ENCODE measurements around the gene RFT1.

RFT1 gene

GRCh38 chr3:53074761-53075742, 55.2 kb downstream of the RFT1 start:
- Histone ChIP-seq H3K18ac (ENCODE audit: low read depth in 1 of 2, low read length in 2 of 2) (no peak overlapping the region), H3K4me3 (ENCODE audit: insufficient read depth in 1 of 2, low read depth in 1 of 2, low read length in 2 of 2) (peak overlapping the region in 1 of 2 experiments; percentile 20), H3K27ac (ENCODE audit: low read length, poor library complexity, severe bottlenecking) (no peak overlapping the region), H3K79me1 (replicated peaks; ENCODE audit: low read length, poor library complexity, severe bottlenecking) (no peaks in the 10 kb centered on the region), H3K27me3 (ENCODE audit: control insufficient read depth in 1 of 2, insufficient read depth in 1 of 2, low read length in 2 of 2) (peaks cover 0 to 8% of the 10 kb centered on the region in 2 experiments), H2BK15ac (ENCODE audit: low read depth, poor library complexity, severe bottlenecking) (no peak overlapping the region), H2BK5ac (ENCODE audit: low read depth, low read length, poor library complexity, severe bottlenecking) (no peak overlapping the region), H3K23ac (ENCODE audit: low read length in 2 of 2) (no peak overlapping the region), H3K9me3 (ENCODE audit: control insufficient read depth, low read length) (no peaks in the 10 kb centered on the region), H3K4me1 (ENCODE audit: control insufficient read depth, insufficient read depth, low read depth, low read length) (peaks cover 12% of the 10 kb centered on the region), H3K36me3 (ENCODE audit: control insufficient read depth in 1 of 2, insufficient read depth in 2 of 2, low read depth in 1 of 2, low read length in 2 of 2) (peaks cover 0 to 6% of the 10 kb centered on the region in 2 experiments), H3K14ac (ENCODE audit: low read length in 2 of 2) (no peak overlapping the region), H3K4me2 (ENCODE audit: low read length, poor library complexity, severe bottlenecking) (no peak overlapping the region), H4K91ac (ENCODE audit: low read length) (no peak overlapping the region), H4K8ac (ENCODE audit: low read length) (no peak overlapping the region), H2AK5ac (ENCODE audit: low read length, severe bottlenecking) (no peak overlapping the region), H2AFZ (ENCODE audit: low read depth, low read length) (no peak overlapping the region), H3K9ac (ENCODE audit: low read length) (no peak overlapping the region), H2BK120ac (ENCODE audit: low read depth, low read length) (no peak overlapping the region), H3K4ac (ENCODE audit: low read depth in 1 of 2, low read length in 2 of 2) (no peak overlapping the region), H2BK12ac (ENCODE audit: low read length in 2 of 2) (no peak overlapping the region)
- DNase-seq, result no peak
- WGBS, result 85% methylated on average over 8 of the region's 9 CpGs

- no peak overlapping the region for H4K91ac ChIP-seq (ENCODE audit: low read length)
- no peak overlapping the region for H2BK5ac ChIP-seq (ENCODE audit: low read depth, low read length, poor library complexity, severe bottlenecking)
- no peak overlapping the region for H3K9ac ChIP-seq (ENCODE audit: low read length)
- H2BK15ac ChIP-seq (ENCODE audit: low read depth, poor library complexity, severe bottlenecking), result no peak overlapping the region
- peaks cover 16% of the 10 kb centered on the region for H3K4me1 ChIP-seq (ENCODE audit: control insufficient read depth, insufficient read depth, low read depth, low read length)
- no peak overlapping the region for H3K4ac ChIP-seq (ENCODE audit: low read depth in 1 of 2, low read length in 2 of 2)
- no peak overlapping the region for H2AK5ac ChIP-seq (ENCODE audit: low read length, severe bottlenecking)
- 97% methylated on average over 1 of the region's 1 CpG for WGBS
- H3K27me3 ChIP-seq (ENCODE audit: control insufficient read depth in 1 of 2, insufficient read depth in 1 of 2, low read length in 2 of 2), result peaks cover 5 to 12% of the 10 kb centered on the region in 2 experiments
- H4K8ac ChIP-seq (ENCODE audit: low read length), result no peak overlapping the region
- H2BK120ac ChIP-seq (ENCODE audit: low read depth, low read length), result no peak overlapping the region
- no peak overlapping the region for H3K23ac ChIP-seq (ENCODE audit: low read length in 2 of 2)
- no peak overlapping the region for H3K4me2 ChIP-seq (ENCODE audit: low read length, poor library complexity, severe bottlenecking)
- no peak for DNase-seq
- no peak overlapping the region for H2BK12ac ChIP-seq (ENCODE audit: low read length in 2 of 2)
- no peak overlapping the region for H2AFZ ChIP-seq (ENCODE audit: low read depth, low read length)
- no peak overlapping the region for H3K14ac ChIP-seq (ENCODE audit: low read length in 2 of 2)
- no peak overlapping the region for H3K4me3 ChIP-seq (ENCODE audit: insufficient read depth in 1 of 2, low read depth in 1 of 2, low read length in 2 of 2)
- H3K36me3 ChIP-seq (ENCODE audit: control insufficient read depth in 1 of 2, insufficient read depth in 2 of 2, low read depth in 1 of 2, low read length in 2 of 2), result peaks cover 0 to 6% of the 10 kb centered on the region in 2 experiments
- H3K18ac ChIP-seq (ENCODE audit: low read depth in 1 of 2, low read length in 2 of 2), result no peak overlapping the region
- no peaks in the 10 kb centered on the region for H3K9me3 ChIP-seq (ENCODE audit: control insufficient read depth, low read length)
- H3K79me1 ChIP-seq (replicated peaks; ENCODE audit: low read length, poor library complexity, severe bottlenecking), result no peaks in the 10 kb centered on the region
- no peak overlapping the region for H3K27ac ChIP-seq (ENCODE audit: low read length, poor library complexity, severe bottlenecking)
Observed at GRCh38 chr3:53074366-53074696, 55.9 kb downstream of the RFT1 start.

- Histone ChIP-seq H3K4ac (ENCODE audit: low read depth in 1 of 2, low read length in 2 of 2) (no peak overlapping the region), H3K14ac (ENCODE audit: low read length in 2 of 2) (no peak overlapping the region), H4K8ac (ENCODE audit: low read length) (no peak overlapping the region), H2BK15ac (ENCODE audit: low read depth, poor library complexity, severe bottlenecking) (no peak overlapping the region), H3K36me3 (ENCODE audit: control insufficient read depth in 1 of 2, insufficient read depth in 2 of 2, low read depth in 1 of 2, low read length in 2 of 2) (peaks cover 0 to 6% of the 10 kb centered on the region in 2 experiments), H3K4me3 (ENCODE audit: insufficient read depth in 1 of 2, low read depth in 1 of 2, low read length in 2 of 2) (peak overlapping the region in 1 of 2 experiments; percentile 83), H2BK120ac (ENCODE audit: low read depth, low read length) (no peak overlapping the region), H3K9me3 (ENCODE audit: control insufficient read depth, low read length) (no peaks in the 10 kb centered on the region), H3K4me2 (ENCODE audit: low read length, poor library complexity, severe bottlenecking) (no peak overlapping the region), H3K27me3 (ENCODE audit: control insufficient read depth in 1 of 2, insufficient read depth in 1 of 2, low read length in 2 of 2) (peaks cover 5 to 12% of the 10 kb centered on the region in 2 experiments), H2AK5ac (ENCODE audit: low read length, severe bottlenecking) (no peak overlapping the region), H3K27ac (ENCODE audit: low read length, poor library complexity, severe bottlenecking) (no peak overlapping the region), H2BK12ac (ENCODE audit: low read length in 2 of 2) (no peak overlapping the region), H3K4me1 (ENCODE audit: control insufficient read depth, insufficient read depth, low read depth, low read length) (peaks cover 16% of the 10 kb centered on the region), H3K9ac (ENCODE audit: low read length) (peak overlapping the region; percentile 84), H3K79me1 (replicated peaks; ENCODE audit: low read length, poor library complexity, severe bottlenecking) (no peaks in the 10 kb centered on the region), H4K91ac (ENCODE audit: low read length) (no peak overlapping the region), H3K23ac (ENCODE audit: low read length in 2 of 2) (no peak overlapping the region), H2AFZ (ENCODE audit: low read depth, low read length) (no peak overlapping the region), H3K18ac (ENCODE audit: low read depth in 1 of 2, low read length in 2 of 2) (no peak overlapping the region), H2BK5ac (ENCODE audit: low read depth, low read length, poor library complexity, severe bottlenecking) (no peak overlapping the region)
- 79% methylated on average over 17 of the region's 17 CpGs for WGBS
- no peak for DNase-seq
Observed at GRCh38 chr3:53073553-53074365, 56.5 kb downstream of the RFT1 start.

All from mesenchymal stem cell (in vitro differentiated cells and primary cell).